Karpas-422 (cell line): ENCODE results near the gene SLC6A3. TPM values are rescaled to one million over a fixed set of nuclear protein-coding genes. Genes with fewer than 3 reads are reported as not detected.

ENCODE experiments used
- DNase-seq: peaks from one replicate; pipeline ENCODE4 v3.0.0-alpha.2; 2015
- H2AFZ ChIP-seq: fragments of 200-600 bp; sonication (generic); 2 replicates; pipeline ENCODE4 v1.6.1; 2014; ENCODE audit warnings: antibody characterized with exemption, low read length, mixed read lengths
- H3K27ac ChIP-seq: fragments of 200-600 bp; sonication (generic); 2 replicates; pipeline ENCODE4 v1.5.1; 2014; ENCODE audit warnings: mild to moderate bottlenecking, low read length, moderate library complexity
- H3K27me3 ChIP-seq: fragments of 200-600 bp; sonication (generic); 2 replicates; pipeline ENCODE4 v1.6.1; 2014; ENCODE audit warnings: low read length, mixed read lengths
- H3K36me3 ChIP-seq: fragments of 200-600 bp; sonication (generic); 2 replicates; pipeline ENCODE4 v1.6.1; 2014; ENCODE audit warnings: low read length, mixed read lengths; ENCODE audit not compliant: insufficient read depth
- H3K4me1 ChIP-seq: fragments of 200-600 bp; sonication (generic); 2 replicates; pipeline ENCODE4 v1.6.1; 2014; ENCODE audit warnings: mild to moderate bottlenecking, low read length, mixed read lengths
- H3K4me2 ChIP-seq: fragments of 200-600 bp; sonication (generic); 2 replicates; pipeline ENCODE4 v1.6.1; 2014; ENCODE audit warnings: low read length, low read depth, mild to moderate bottlenecking; ENCODE audit not compliant: poor library complexity, severe bottlenecking
- H3K4me3 ChIP-seq: fragments of 200-600 bp; sonication (generic); 2 replicates; pipeline ENCODE4 v1.5.1; 2014; ENCODE audit warnings: mild to moderate bottlenecking, antibody characterized with exemption, low read length, mixed read lengths
- H3K79me2 ChIP-seq: fragments of 200-600 bp; sonication (generic); 2 replicates; pipeline ENCODE4 v1.6.1; 2014; ENCODE audit warnings: mild to moderate bottlenecking, low read length, mixed read lengths
- H3K9ac ChIP-seq: fragments of 200-600 bp; sonication (generic); 2 replicates; pipeline ENCODE4 v1.6.0; 2014; ENCODE audit warnings: low read length
- H3K9me2 ChIP-seq: fragments of 200-600 bp; sonication (generic), shearing (Covaris generic); replicated peaks from 2 replicates; pipeline ENCODE4 v1.6.0; 2014; ENCODE audit warnings: mild to moderate bottlenecking, low read length, moderate library complexity; ENCODE audit not compliant: insufficient read depth
- H3K9me3 ChIP-seq: fragments of 300-700, 200-600 bp; sonication (generic); 2 replicates; pipeline ENCODE4 v1.6.1; 2014; ENCODE audit warnings: low read length, mixed read lengths
- H4K20me1 ChIP-seq: fragments of 200-600 bp; sonication (generic); 2 replicates; pipeline ENCODE4 v1.6.1; 2014; ENCODE audit warnings: mild to moderate bottlenecking, antibody characterized with exemption, low read length, low read depth; ENCODE audit not compliant: insufficient read depth
- total RNA-seq: library from RNA; depleted of rRNA; stranded (reverse); fragments of >200 nt; shearing (Covaris generic); gene quantifications from 2 replicates; pipeline ENCODE4 v1.2.3, GENCODE V29; 2014; ENCODE audit warnings: low replicate concordance; rRNA removed

SLC6A3 gene
- total RNA-seq = not detected in 2 replicates

- H3K36me3 ChIP-seq = no peaks in the 10 kb centered on the region
- no peak within 1 kb of the TSS for H3K9ac ChIP-seq
- no peaks in the 10 kb centered on the region for H3K79me2 ChIP-seq
- no peak within 1 kb of the TSS for H3K27ac ChIP-seq
- H4K20me1 ChIP-seq = no peaks in the 10 kb centered on the region
- no peaks in the 10 kb centered on the region for H3K27me3 ChIP-seq
- no peak within 1 kb of the TSS for H3K4me2 ChIP-seq
- H3K4me1 ChIP-seq = no peaks in the 10 kb centered on the region
- DNase-seq = no peak
- no peak within 1 kb of the TSS for H2AFZ ChIP-seq
- no peak within 1 kb of the TSS for H3K4me3 ChIP-seq
- H3K9me3 ChIP-seq = no peaks in the 10 kb centered on the region
- no peaks in the 10 kb centered on the region for H3K9me2 ChIP-seq
These were observed at the start of gene SLC6A3 for GRCh38 chr5:1445313-1445688. Gene SLC6A3, minus strand, starts transcription at chr5:1445440. Its CDS starts 2,243 bp downstream, at chr5:1443197.

GRCh38 chr5:1493941-1494340, 48.7 kb upstream of the SLC6A3 start:
- Histone ChIP-seq H3K79me2 (peaks cover 34% of the 10 kb centered on the region), H3K4me3 (no peak overlapping the region), H3K4me1 (peaks cover 59% of the 10 kb centered on the region), H4K20me1 (no peaks in the 10 kb centered on the region; the same call in 1 of the 2 replicates), H3K9ac (peak overlapping the region; percentile 47; the same call in 1 of the 2 replicates), H3K9me3 (no peaks in the 10 kb centered on the region), H3K4me2 (no peak overlapping the region), H3K9me2 (no peaks in the 10 kb centered on the region), H3K27ac (peak overlapping the region; percentile 70; the same call in 1 of the 2 replicates), H3K27me3 (no peaks in the 10 kb centered on the region), H2AFZ (no peak overlapping the region), H3K36me3 (peaks cover 14% of the 10 kb centered on the region; the same call in 1 of the 2 replicates)
- DNase-seq = no peak

- peaks cover 29% of the 10 kb centered on the region for H3K79me2 ChIP-seq
- H3K4me2 ChIP-seq = no peak overlapping the region
- no peak overlapping the region for H3K9ac ChIP-seq
- no peak for DNase-seq
- no peak overlapping the region for H3K4me3 ChIP-seq
- H3K27me3 ChIP-seq = no peaks in the 10 kb centered on the region
- no peaks in the 10 kb centered on the region for H3K9me2 ChIP-seq
- H2AFZ ChIP-seq = no peak overlapping the region
- no peaks in the 10 kb centered on the region for H3K9me3 ChIP-seq
- no peak overlapping the region for H3K27ac ChIP-seq
- H3K36me3 ChIP-seq = peaks cover 11% of the 10 kb centered on the region
- peaks cover 59% of the 10 kb centered on the region for H3K4me1 ChIP-seq
- no peaks in the 10 kb centered on the region for H4K20me1 ChIP-seq
These were observed 48.2 kb upstream of the SLC6A3 start for GRCh38 chr5:1493413-1493812.

- no peak overlapping the region for H2AFZ ChIP-seq
- H3K4me2 ChIP-seq = no peak overlapping the region
- H3K4me1 ChIP-seq = peaks cover 53% of the 10 kb centered on the region
- H3K4me3 ChIP-seq = no peak overlapping the region
- peaks cover 28% of the 10 kb centered on the region for H3K79me2 ChIP-seq
- H3K36me3 ChIP-seq = peaks cover 17% of the 10 kb centered on the region
- H3K27ac ChIP-seq = no peak overlapping the region
- H4K20me1 ChIP-seq = no peaks in the 10 kb centered on the region
- H3K9ac ChIP-seq = no peak overlapping the region
- H3K9me2 ChIP-seq = no peaks in the 10 kb centered on the region
- H3K27me3 ChIP-seq = no peaks in the 10 kb centered on the region
- DNase-seq = no peak
- H3K9me3 ChIP-seq = no peaks in the 10 kb centered on the region
These were observed 47.5 kb upstream of the SLC6A3 start for GRCh38 chr5:1492757-1493156.

GRCh38 chr5:1490376-1490775, 45.1 kb upstream of the SLC6A3 start:
- peaks cover 13% of the 10 kb centered on the region for H3K79me2 ChIP-seq

GRCh38 chr5:1489754-1490153, 44.5 kb upstream of the SLC6A3 start:
- no peak overlapping the region for H3K27ac ChIP-seq
- no peak for DNase-seq
- no peak overlapping the region for H3K9ac ChIP-seq
- H3K79me2 ChIP-seq = peaks cover 12% of the 10 kb centered on the region
- H3K9me3 ChIP-seq = no peaks in the 10 kb centered on the region
- peaks cover 43% of the 10 kb centered on the region for H3K4me1 ChIP-seq
- H3K36me3 ChIP-seq = peaks cover 18% of the 10 kb centered on the region
- H3K27me3 ChIP-seq = no peaks in the 10 kb centered on the region
- H3K4me2 ChIP-seq = no peak overlapping the region
- H3K9me2 ChIP-seq = no peaks in the 10 kb centered on the region
- peaks cover 4% of the 10 kb centered on the region; the same call in 1 of the 2 replicates for H4K20me1 ChIP-seq
- H3K4me3 ChIP-seq = no peak overlapping the region
- no peak overlapping the region for H2AFZ ChIP-seq

More at GRCh38 chr5:1490376-1490775, 45.1 kb upstream of the SLC6A3 start:
- Histone ChIP-seq H3K9me2 (no peaks in the 10 kb centered on the region), H3K36me3 (peaks cover 18% of the 10 kb centered on the region), H3K4me2 (no peak overlapping the region), H3K27me3 (no peaks in the 10 kb centered on the region), H3K4me1 (peaks cover 43% of the 10 kb centered on the region), H4K20me1 (0 out of 2 replicates have a peak, but pooled peaks cover 4% of the 10 kb centered on the region), H3K27ac (no peak overlapping the region), H3K9me3 (no peaks in the 10 kb centered on the region), H2AFZ (no peak overlapping the region), H3K9ac (no peak overlapping the region), H3K4me3 (no peak overlapping the region)
- DNase-seq = no peak

- Histone ChIP-seq H4K20me1 (peaks cover 8% of the 10 kb centered on the region; the same call in 1 of the 2 replicates), H3K4me3 (no peak overlapping the region), H3K4me1 (peaks cover 39% of the 10 kb centered on the region), H3K79me2 (peaks cover 5% of the 10 kb centered on the region), H3K36me3 (peaks cover 18% of the 10 kb centered on the region), H3K9me2 (no peaks in the 10 kb centered on the region), H3K27ac (peak overlapping the region; percentile 29), H3K4me2 (no peak overlapping the region), H3K27me3 (no peaks in the 10 kb centered on the region), H3K9me3 (no peaks in the 10 kb centered on the region), H2AFZ (no peak overlapping the region), H3K9ac (peak overlapping the region; percentile 9; the same call in 1 of the 2 replicates)
- DNase-seq = no peak
These were observed 43.8 kb upstream of the SLC6A3 start for GRCh38 chr5:1488882-1489680.

GRCh38 chr5:1487079-1487764, 42.0 kb upstream of the SLC6A3 start:
- Histone ChIP-seq H3K27ac (no peak overlapping the region), H3K9ac (no peak overlapping the region), H3K9me3 (no peaks in the 10 kb centered on the region), H3K9me2 (no peaks in the 10 kb centered on the region), H3K4me3 (no peak overlapping the region), H4K20me1 (peaks cover 8% of the 10 kb centered on the region; the same call in 1 of the 2 replicates), H2AFZ (no peak overlapping the region), H3K4me1 (peaks cover 39% of the 10 kb centered on the region), H3K27me3 (no peaks in the 10 kb centered on the region), H3K36me3 (peaks cover 13% of the 10 kb centered on the region; the same call in 1 of the 2 replicates), H3K4me2 (no peak overlapping the region), H3K79me2 (no peaks in the 10 kb centered on the region; the same call in 1 of the 2 replicates)
- no peak for DNase-seq
